Ishikawa (cell line): Measurements from ENCODE around the gene ELF5.

ENCODE experiments used
- EGR1 ChIP-seq: IDR thresholded peaks from 2 replicates; pipeline ENCODE4 v1.6.1; 2012
- EP300 ChIP-seq: IDR thresholded peaks from 2 replicates; pipeline ENCODE4 v1.6.1; 2012; ENCODE audit warnings: borderline replicate concordance
- RAD21 ChIP-seq: IDR thresholded peaks from 2 replicates; pipeline ENCODE4 v1.6.1; 2012; ENCODE audit warnings: low read depth
- TAF1 ChIP-seq: IDR thresholded peaks from 2 replicates; pipeline ENCODE4 v1.6.1; 2012; ENCODE audit warnings: low read depth, mild to moderate bottlenecking
- TEAD4 ChIP-seq: IDR thresholded peaks from 2 replicates; pipeline ENCODE4 v1.6.1; 2012
- YY1 ChIP-seq: IDR thresholded peaks from 2 replicates; pipeline ENCODE4 v1.6.1; 2012; ENCODE audit warnings: low read depth
- TF ChIP-seq, protein P1 (sequence below): IDR thresholded peaks from 2 replicates; pipeline ENCODE4 v1.6.1; 2012
- TF ChIP-seq, protein P2 (sequence below): IDR thresholded peaks from 2 replicates; pipeline ENCODE4 v1.6.1; 2012

DNA sequence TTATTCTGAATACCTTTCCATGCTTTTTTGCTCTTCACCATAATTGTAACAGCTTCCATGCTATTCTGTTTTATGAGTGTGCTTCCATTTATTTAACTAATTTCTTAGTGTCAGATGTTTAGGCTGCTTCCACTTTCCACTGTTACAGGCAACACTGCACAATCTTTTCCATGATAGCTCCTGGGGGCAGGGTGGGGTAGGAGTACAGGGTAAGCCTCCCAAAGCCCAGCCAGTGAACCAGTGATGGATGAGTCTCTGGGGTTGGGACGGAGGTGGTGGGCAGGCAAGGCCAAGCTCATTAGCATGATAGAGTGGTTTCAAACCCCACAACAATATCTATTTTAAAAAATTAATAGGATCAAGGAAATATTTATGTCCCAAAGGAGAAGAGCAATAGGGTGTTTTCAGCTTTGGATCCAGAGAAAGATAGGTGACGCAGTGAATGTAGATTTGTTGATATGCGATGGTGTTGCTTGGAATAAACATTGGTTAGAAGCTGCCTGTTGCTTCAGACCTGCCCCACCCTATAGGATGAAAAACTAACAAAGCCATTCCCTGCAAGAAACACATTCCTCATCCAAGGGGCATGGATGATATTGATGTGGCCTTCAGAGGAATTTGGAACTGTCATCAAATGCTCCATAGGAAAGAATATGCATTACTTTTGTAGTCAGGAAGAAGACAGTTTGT is 17.1 kb upstream of the ELF5 start:
- TF ChIP-seq YY1 = no peak
- TF ChIP-seq RAD21 = no peak
- TF ChIP-seq EP300 = no peak
- TF ChIP-seq TAF1 = no peak
- TF ChIP-seq, protein P1, sequence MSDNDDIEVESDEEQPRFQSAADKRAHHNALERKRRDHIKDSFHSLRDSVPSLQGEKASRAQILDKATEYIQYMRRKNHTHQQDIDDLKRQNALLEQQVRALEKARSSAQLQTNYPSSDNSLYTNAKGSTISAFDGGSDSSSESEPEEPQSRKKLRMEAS = no peak
- no peak for TF ChIP-seq EGR1
- TF ChIP-seq, protein P2, sequence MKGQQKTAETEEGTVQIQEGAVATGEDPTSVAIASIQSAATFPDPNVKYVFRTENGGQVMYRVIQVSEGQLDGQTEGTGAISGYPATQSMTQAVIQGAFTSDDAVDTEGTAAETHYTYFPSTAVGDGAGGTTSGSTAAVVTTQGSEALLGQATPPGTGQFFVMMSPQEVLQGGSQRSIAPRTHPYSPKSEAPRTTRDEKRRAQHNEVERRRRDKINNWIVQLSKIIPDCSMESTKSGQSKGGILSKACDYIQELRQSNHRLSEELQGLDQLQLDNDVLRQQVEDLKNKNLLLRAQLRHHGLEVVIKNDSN = no peak
- no peak for TF ChIP-seq TEAD4
